Neuron (in vitro differentiated cells): ENCODE measurements around the gene CETP.

ENCODE experiments used
- H2AFZ ChIP-seq: one replicate; pipeline ENCODE4 v1.6.1; 2013; ENCODE audit warnings: low read depth, mild to moderate bottlenecking, inconsistent platforms, low read length, moderate library complexity
- H3K27me3 ChIP-seq: one replicate; pipeline ENCODE4 v1.6.1; 2013; ENCODE audit warnings: low read length; ENCODE audit not compliant: insufficient read depth
- H3K36me3 ChIP-seq: one replicate; pipeline ENCODE4 v1.6.1; 2013; ENCODE audit warnings: low read length; ENCODE audit not compliant: insufficient read depth
- H3K4me1 ChIP-seq: one replicate; pipeline ENCODE4 v1.6.1; 2013; ENCODE audit warnings: low read length; ENCODE audit not compliant: insufficient read depth
- H3K4me3 ChIP-seq: 2 replicates; pipeline ENCODE4 v1.5.1; 2013; ENCODE audit warnings: mild to moderate bottlenecking, low read length, moderate library complexity
- H3K9me3 ChIP-seq: one replicate; pipeline ENCODE4 v1.6.1; 2013; ENCODE audit warnings: low read length

The CETP gene

DNA sequence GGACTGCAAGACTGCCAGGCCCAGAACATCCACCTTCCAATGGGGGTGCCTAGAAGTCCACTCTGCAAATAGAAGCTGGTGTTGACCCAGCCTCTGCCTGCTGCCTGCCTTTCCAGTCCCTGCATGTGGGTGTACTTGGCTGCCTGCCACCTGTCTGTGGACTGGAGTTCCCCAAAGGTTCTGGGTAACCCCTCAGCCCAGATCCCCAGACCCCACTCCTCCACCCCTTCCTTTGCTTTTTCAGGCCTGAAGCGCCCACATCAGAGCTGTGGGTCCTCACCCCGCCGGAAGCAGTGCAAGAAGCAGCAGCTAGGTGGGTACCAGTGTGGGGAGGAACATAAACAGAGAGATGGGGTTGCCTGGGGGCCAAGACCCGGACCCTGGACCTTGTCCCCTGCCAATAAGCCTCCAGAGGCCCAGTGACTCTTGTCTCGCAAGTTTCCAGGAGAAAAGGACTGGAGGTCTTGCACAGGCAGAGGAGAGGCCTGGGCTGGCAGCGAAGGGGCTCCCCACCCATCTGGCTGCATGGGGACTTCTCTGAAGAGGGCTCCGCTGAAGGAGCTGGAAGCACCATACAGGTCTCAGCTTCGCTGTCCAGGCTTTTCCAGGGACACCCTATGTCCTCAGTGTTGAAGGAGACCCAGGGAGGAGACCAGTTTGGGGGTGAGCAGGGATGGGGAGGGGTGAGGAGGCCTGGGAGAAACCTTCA, 61.9 kb downstream of the CETP start:
- no peaks in the 10 kb centered on the region for H3K36me3 ChIP-seq
- no peak overlapping the region for H3K4me3 ChIP-seq
- no peaks in the 10 kb centered on the region for H3K4me1 ChIP-seq
- H3K27me3 ChIP-seq: peaks cover 5% of the 10 kb centered on the region
- no peak overlapping the region for H2AFZ ChIP-seq
- H3K9me3 ChIP-seq: no peaks in the 10 kb centered on the region

DNA sequence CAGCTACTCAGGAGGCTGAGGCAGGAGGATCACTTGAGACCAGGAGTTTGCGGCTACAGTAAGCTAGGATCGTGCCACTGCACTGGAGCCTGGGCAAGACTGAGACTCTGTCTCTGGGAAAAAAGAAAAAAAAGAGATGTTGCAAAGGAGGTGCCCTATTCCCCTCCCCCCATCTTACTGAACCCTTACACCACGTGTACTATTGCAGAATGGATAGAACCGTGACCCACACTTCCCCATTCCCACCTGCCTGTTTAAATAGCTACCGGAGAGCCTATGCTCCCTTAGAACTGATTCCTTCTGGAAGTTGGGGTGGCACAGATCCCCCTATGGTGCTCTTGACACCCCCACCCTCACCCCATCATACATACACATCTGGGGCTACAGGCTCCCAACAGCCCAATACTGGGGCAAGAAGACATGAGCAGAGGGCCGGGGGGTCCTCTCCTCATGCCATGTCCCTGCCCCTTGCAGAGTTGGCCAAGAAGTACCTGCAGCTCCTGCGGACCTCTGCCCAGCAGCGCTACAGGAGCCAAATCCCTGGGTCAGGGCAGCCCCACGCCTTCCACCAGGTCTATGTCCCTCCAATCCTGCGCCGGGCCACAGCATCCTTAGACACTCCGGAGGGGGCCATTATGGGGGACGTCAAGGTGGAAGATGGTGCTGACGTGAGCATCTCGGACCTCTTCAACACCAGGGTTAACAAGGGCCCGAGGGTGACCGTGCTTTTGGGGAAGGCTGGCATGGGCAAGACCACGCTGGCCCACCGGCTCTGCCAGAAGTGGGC, 63.3 kb downstream of the CETP start:
- H3K4me3 ChIP-seq: no peak overlapping the region
- peaks cover 9% of the 10 kb centered on the region for H3K27me3 ChIP-seq
- H2AFZ ChIP-seq: no peak overlapping the region
- H3K9me3 ChIP-seq: no peaks in the 10 kb centered on the region
- no peaks in the 10 kb centered on the region for H3K36me3 ChIP-seq
- H3K4me1 ChIP-seq: no peaks in the 10 kb centered on the region

DNA sequence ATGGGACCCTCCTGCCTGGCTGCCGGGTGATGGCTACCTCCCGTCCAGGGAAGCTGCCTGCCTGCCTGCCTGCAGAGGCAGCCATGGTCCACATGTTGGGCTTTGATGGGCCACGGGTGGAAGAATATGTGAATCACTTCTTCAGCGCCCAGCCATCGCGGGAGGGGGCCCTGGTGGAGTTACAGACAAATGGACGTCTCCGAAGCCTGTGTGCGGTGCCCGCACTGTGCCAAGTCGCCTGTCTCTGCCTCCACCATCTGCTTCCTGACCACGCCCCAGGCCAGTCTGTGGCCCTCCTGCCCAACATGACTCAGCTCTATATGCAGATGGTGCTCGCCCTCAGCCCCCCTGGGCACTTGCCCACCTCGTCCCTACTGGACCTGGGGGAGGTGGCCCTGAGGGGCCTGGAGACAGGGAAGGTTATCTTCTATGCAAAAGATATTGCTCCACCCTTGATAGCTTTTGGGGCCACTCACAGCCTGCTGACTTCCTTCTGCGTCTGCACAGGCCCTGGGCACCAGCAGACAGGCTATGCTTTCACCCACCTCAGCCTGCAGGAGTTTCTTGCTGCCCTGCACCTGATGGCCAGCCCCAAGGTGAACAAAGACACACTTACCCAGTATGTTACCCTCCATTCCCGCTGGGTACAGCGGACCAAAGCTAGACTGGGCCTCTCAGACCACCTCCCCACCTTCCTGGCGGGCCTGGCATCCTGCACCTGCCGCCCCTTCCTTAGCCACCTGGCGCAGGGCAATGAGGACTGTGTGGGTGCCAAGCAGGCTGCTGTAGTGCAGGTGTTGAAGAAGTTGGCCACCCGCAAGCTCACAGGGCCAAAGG, 64.4 kb downstream of the CETP start:
- no peaks in the 10 kb centered on the region for H3K9me3 ChIP-seq
- H3K4me3 ChIP-seq: no peak overlapping the region

DNA sequence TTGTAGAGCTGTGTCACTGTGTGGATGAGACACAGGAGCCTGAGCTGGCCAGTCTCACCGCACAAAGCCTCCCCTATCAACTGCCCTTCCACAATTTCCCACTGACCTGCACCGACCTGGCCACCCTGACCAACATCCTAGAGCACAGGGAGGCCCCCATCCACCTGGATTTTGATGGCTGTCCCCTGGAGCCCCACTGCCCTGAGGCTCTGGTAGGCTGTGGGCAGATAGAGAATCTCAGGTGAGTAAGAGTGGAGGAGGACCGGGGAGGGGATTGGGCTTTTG, 65.0 kb downstream of the CETP start:
- Histone ChIP-seq H3K27me3 (peaks cover 9% of the 10 kb centered on the region), H3K4me3 (no peak overlapping the region), H3K4me1 (no peaks in the 10 kb centered on the region), H2AFZ (no peak overlapping the region), H3K36me3 (no peaks in the 10 kb centered on the region), H3K9me3 (no peaks in the 10 kb centered on the region)

More for the DNA sequence above, 64.4 kb downstream of the CETP start:
- Histone ChIP-seq H3K4me1 (no peaks in the 10 kb centered on the region), H3K27me3 (peaks cover 9% of the 10 kb centered on the region), H2AFZ (no peak overlapping the region), H3K36me3 (no peaks in the 10 kb centered on the region)

DNA sequence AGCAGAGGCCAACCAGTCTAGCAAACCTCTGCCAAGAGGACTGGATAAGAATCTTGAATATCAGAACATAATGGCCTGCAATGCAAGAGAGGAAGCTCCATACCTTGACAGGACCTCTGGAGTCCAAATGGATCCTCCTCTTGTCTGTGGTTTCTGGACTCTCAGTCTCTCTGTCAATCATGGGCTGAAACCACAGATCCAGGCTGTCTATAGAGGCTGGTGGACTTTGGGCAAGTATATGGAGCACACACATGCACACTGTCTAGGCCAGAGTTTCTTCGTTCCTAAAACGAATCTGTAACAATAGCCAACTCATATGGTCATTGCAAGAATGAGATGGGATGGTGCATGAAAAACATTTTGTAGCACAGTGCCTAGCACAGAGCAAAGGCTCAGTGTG, 65.3 kb downstream of the CETP start:
- no peaks in the 10 kb centered on the region for H3K36me3 ChIP-seq
- H3K9me3 ChIP-seq: no peaks in the 10 kb centered on the region
- H3K4me3 ChIP-seq: no peak overlapping the region
- H2AFZ ChIP-seq: no peak overlapping the region
- H3K27me3 ChIP-seq: peaks cover 9% of the 10 kb centered on the region
- no peaks in the 10 kb centered on the region for H3K4me1 ChIP-seq

DNA sequence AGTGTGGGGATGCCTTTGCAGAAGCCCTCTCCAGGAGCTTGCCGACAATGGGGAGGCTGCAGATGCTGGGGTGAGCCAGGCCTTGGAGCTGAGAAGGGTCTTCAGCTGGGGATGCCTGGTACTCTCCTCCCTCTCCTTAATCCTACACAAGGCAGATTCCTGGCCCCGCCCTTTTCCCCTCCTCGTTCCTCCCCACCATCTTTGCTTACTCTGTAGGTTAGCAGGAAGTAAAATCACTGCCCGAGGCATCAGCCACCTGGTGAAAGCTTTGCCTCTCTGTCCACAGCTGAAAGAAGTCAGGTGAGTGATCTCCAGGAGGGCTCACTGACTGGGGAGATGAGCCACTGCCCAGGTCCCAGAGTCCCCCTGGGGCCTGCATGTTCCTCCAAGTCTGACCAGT, 66.3 kb downstream of the CETP start:
- H3K4me1 ChIP-seq: no peaks in the 10 kb centered on the region
- H3K4me3 ChIP-seq: no peak overlapping the region
- peaks cover 9% of the 10 kb centered on the region for H3K27me3 ChIP-seq
- H3K9me3 ChIP-seq: no peaks in the 10 kb centered on the region
- H2AFZ ChIP-seq: no peak overlapping the region
- no peaks in the 10 kb centered on the region for H3K36me3 ChIP-seq

DNA sequence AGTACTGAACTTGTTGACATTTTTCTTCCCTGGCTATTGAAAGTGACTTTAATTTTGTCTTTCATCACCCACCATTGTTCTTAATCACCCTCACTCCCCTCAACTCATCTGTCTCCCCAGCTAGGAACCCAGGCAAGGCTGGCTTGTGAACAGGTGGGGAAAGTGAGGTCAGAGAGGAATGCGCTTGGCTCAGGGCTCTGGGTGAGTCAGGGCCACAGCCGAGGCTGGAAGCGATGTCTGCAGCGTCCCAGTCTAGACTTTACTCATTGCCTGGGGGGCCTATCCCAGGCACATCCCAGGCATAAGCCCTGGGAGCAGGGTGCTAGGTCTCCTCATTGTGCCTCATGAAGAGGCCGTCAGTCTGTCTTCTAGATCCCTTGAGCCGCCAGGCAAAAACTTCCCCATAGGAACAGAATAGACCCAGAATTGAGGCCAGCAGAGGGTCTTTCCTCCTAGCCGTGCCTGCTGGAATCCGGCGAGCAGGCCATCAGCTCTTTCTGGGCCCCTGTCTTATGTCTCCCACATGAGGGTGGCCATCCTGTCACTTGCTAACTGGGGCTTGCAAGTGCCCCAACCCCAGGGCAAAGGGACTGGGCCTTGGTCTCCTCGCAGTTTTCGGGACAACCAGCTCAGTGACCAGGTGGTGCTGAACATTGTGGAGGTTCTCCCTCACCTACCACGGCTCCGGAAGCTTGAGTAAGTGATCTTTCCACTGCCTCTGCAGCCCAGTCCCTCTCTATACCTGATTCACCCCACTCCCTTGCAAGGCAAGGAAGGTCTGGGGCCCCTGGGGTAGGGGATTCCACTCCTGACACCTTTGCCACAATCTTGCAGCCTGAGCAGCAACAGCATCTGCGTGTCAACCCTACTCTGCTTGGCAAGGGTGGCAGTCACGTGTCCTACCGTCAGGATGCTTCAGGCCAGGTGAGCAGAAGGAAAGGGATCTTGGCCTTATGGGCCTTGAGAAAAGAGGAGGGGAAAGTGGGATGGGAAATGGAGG, 67.7 kb downstream of the CETP start:
- H2AFZ ChIP-seq: no peak overlapping the region
- no peaks in the 10 kb centered on the region for H3K4me1 ChIP-seq
- no peak overlapping the region for H3K4me3 ChIP-seq
- no peaks in the 10 kb centered on the region for H3K36me3 ChIP-seq
- H3K9me3 ChIP-seq: no peaks in the 10 kb centered on the region
- H3K27me3 ChIP-seq: peaks cover 4% of the 10 kb centered on the region

DNA sequence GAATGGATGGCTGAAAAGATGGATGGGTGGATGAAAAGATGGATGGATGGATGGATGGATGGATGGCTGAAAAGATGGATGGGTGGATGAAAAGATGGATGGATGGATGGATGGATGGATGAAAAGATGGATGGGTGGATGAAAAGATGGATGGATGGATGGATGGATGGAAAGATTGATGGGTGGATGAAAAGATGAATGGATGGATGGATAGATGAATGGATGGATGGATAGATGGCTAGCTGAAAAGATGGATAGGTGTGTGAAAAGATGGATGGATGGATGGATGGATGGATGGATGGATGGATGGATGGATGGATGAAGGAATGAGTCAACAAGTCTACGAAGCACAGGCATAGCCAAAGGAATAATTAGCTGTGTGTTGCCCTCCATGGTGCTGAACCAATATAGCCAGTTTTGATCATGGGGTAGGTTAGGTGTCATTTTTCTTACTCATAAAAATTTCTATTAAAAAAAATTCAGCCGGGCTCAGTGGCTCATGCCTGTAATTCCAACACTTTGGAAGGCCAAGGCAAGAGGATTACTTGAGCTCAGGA, 68.7 kb downstream of the CETP start:
- peaks cover 4% of the 10 kb centered on the region for H3K27me3 ChIP-seq
- H3K4me3 ChIP-seq: no peak overlapping the region
- no peaks in the 10 kb centered on the region for H3K9me3 ChIP-seq
- no peak overlapping the region for H2AFZ ChIP-seq
- H3K4me1 ChIP-seq: no peaks in the 10 kb centered on the region
- H3K36me3 ChIP-seq: no peaks in the 10 kb centered on the region

DNA sequence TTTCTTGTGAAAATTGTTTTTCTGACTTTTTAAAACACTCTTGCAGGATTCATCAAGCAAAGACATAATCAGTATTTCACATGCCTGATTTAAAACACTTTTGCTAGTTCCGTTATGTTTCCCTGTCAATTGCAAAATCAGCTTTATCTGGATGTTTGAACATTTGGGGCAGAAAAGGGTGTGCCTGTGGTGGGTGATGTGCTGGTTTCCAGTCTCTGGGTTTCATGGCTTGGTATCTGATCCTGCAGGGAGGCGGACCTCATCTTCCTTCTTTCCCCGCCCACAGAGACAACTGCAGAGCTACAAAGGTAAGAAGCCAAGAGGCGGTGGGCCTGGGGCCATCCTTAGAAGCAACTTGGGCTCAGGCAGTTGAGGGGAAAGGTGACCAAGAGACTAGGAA, 69.4 kb downstream of the CETP start:
- H3K4me1 ChIP-seq: no peaks in the 10 kb centered on the region
- no peaks in the 10 kb centered on the region for H3K36me3 ChIP-seq
- H3K9me3 ChIP-seq: no peaks in the 10 kb centered on the region
- no peak overlapping the region for H3K4me3 ChIP-seq
- peaks cover 4% of the 10 kb centered on the region for H3K27me3 ChIP-seq
- no peak overlapping the region for H2AFZ ChIP-seq

DNA sequence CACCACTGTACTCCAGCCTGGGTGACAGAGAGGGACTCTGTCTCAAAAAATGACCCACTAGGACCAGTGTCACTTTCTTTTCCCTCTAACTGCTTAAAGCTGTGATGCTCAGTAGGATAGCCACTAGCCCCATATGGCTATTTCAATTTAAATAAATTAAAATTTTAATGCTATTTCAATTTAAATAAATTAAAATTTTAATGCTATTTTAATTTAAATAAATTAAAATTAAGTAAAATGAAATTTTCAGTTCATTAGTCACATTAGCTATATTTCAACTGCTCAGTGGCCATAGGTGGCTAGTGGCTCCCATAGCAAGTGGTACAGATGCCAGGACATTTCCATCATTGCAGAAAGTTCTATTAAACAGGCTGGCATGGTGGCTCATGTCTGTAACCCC, 70.6 kb downstream of the CETP start:
- Histone ChIP-seq H3K4me1 (no peaks in the 10 kb centered on the region), H3K27me3 (peaks cover 4% of the 10 kb centered on the region), H2AFZ (no peak overlapping the region), H3K9me3 (no peaks in the 10 kb centered on the region), H3K36me3 (no peaks in the 10 kb centered on the region), H3K4me3 (no peak overlapping the region)

DNA sequence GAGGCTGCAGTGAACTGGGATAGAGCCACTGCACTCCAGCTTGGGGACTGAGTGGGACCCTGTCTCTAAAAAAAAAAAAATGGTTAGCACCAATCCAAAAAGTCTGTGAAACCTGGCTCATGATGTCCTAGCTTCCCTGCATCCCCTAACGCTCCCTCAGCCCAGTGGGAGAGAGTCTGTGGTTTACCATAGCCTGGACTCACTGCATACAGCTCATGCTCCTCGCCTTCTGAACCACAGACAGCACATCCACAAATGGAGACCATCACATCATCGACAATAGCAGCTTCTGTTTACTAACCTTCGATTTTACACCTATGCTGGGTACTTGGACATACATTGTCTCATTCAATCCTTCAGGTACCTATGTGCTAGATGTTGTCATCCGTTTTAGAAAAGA, 71.2 kb downstream of the CETP start:
- Histone ChIP-seq H2AFZ (no peak overlapping the region), H3K9me3 (no peaks in the 10 kb centered on the region), H3K4me3 (no peak overlapping the region), H3K27me3 (peaks cover 7% of the 10 kb centered on the region), H3K36me3 (no peaks in the 10 kb centered on the region), H3K4me1 (no peaks in the 10 kb centered on the region)
